Karpas-422 (cell line): Measurements from ENCODE around the gene LRRN2. TPM values are rescaled to one million over a fixed set of nuclear protein-coding genes. Genes with fewer than 3 reads are reported as not detected.
"Not testable (repeated sequence)": the region's sequence is repeated elsewhere in the genome, so short reads cannot be mapped to it uniquely, and the experiment has no call there.

Experiments used
- DNase-seq: peaks from one replicate; pipeline ENCODE4 v3.0.0-alpha.2; 2015
- H2AFZ ChIP-seq: fragments of 200-600 bp; sonication (generic); 2 replicates; pipeline ENCODE4 v1.6.1; 2014; ENCODE audit warnings: antibody characterized with exemption, low read length, mixed read lengths
- H3K27ac ChIP-seq: fragments of 200-600 bp; sonication (generic); 2 replicates; pipeline ENCODE4 v1.5.1; 2014; ENCODE audit warnings: mild to moderate bottlenecking, low read length, moderate library complexity
- H3K27me3 ChIP-seq: fragments of 200-600 bp; sonication (generic); 2 replicates; pipeline ENCODE4 v1.6.1; 2014; ENCODE audit warnings: low read length, mixed read lengths
- H3K36me3 ChIP-seq: fragments of 200-600 bp; sonication (generic); 2 replicates; pipeline ENCODE4 v1.6.1; 2014; ENCODE audit warnings: low read length, mixed read lengths; ENCODE audit not compliant: insufficient read depth
- H3K4me1 ChIP-seq: fragments of 200-600 bp; sonication (generic); 2 replicates; pipeline ENCODE4 v1.6.1; 2014; ENCODE audit warnings: mild to moderate bottlenecking, low read length, mixed read lengths
- H3K4me2 ChIP-seq: fragments of 200-600 bp; sonication (generic); 2 replicates; pipeline ENCODE4 v1.6.1; 2014; ENCODE audit warnings: low read length, low read depth, mild to moderate bottlenecking; ENCODE audit not compliant: poor library complexity, severe bottlenecking
- H3K4me3 ChIP-seq: fragments of 200-600 bp; sonication (generic); 2 replicates; pipeline ENCODE4 v1.5.1; 2014; ENCODE audit warnings: mild to moderate bottlenecking, antibody characterized with exemption, low read length, mixed read lengths
- H3K79me2 ChIP-seq: fragments of 200-600 bp; sonication (generic); 2 replicates; pipeline ENCODE4 v1.6.1; 2014; ENCODE audit warnings: mild to moderate bottlenecking, low read length, mixed read lengths
- H3K9ac ChIP-seq: fragments of 200-600 bp; sonication (generic); 2 replicates; pipeline ENCODE4 v1.6.0; 2014; ENCODE audit warnings: low read length
- H3K9me2 ChIP-seq: fragments of 200-600 bp; sonication (generic), shearing (Covaris generic); replicated peaks from 2 replicates; pipeline ENCODE4 v1.6.0; 2014; ENCODE audit warnings: mild to moderate bottlenecking, low read length, moderate library complexity; ENCODE audit not compliant: insufficient read depth
- H3K9me3 ChIP-seq: fragments of 300-700, 200-600 bp; sonication (generic); 2 replicates; pipeline ENCODE4 v1.6.1; 2014; ENCODE audit warnings: low read length, mixed read lengths
- H4K20me1 ChIP-seq: fragments of 200-600 bp; sonication (generic); 2 replicates; pipeline ENCODE4 v1.6.1; 2014; ENCODE audit warnings: mild to moderate bottlenecking, antibody characterized with exemption, low read length, low read depth; ENCODE audit not compliant: insufficient read depth
- total RNA-seq: library from RNA; depleted of rRNA; stranded (reverse); fragments of >200 nt; shearing (Covaris generic); gene quantifications from 2 replicates; pipeline ENCODE4 v1.2.3, GENCODE V29; 2014; ENCODE audit warnings: low replicate concordance

Gene LRRN2
- total RNA-seq, 1 experiment from 2014 or later, result not detected

- no peaks in the 10 kb centered on the region for H3K79me2 ChIP-seq
- no peak overlapping the region for H3K27ac ChIP-seq
- H3K27me3 ChIP-seq, result no peaks in the 10 kb centered on the region
- no peaks in the 10 kb centered on the region for H3K4me1 ChIP-seq
- no peak overlapping the region for H2AFZ ChIP-seq
- DNase-seq, result no peak
- H3K9ac ChIP-seq, result no peak overlapping the region
- no peak overlapping the region for H3K4me2 ChIP-seq
- H4K20me1 ChIP-seq, result no peaks in the 10 kb centered on the region
- H3K9me3 ChIP-seq, result no peaks in the 10 kb centered on the region
- no peaks in the 10 kb centered on the region for H3K9me2 ChIP-seq
- H3K36me3 ChIP-seq, result no peaks in the 10 kb centered on the region
- no peak overlapping the region for H3K4me3 ChIP-seq
Observed at GRCh38 chr1:204728456-204728855, 42.9 kb upstream of the LRRN2 start.

- no peak overlapping the region for H3K4me3 ChIP-seq
- H4K20me1 ChIP-seq, result no peaks in the 10 kb centered on the region
- no peaks in the 10 kb centered on the region for H3K79me2 ChIP-seq
- no peaks in the 10 kb centered on the region for H3K27me3 ChIP-seq
- DNase-seq, result no peak
- no peak overlapping the region for H3K4me2 ChIP-seq
- H3K4me1 ChIP-seq, result no peaks in the 10 kb centered on the region
- H3K9me2 ChIP-seq, result no peaks in the 10 kb centered on the region
- H3K9ac ChIP-seq, result no peak overlapping the region
- no peaks in the 10 kb centered on the region for H3K9me3 ChIP-seq
- no peak overlapping the region for H3K27ac ChIP-seq
- H2AFZ ChIP-seq, result no peak overlapping the region
- H3K36me3 ChIP-seq, result no peaks in the 10 kb centered on the region
Observed at GRCh38 chr1:204728045-204728444, 42.5 kb upstream of the LRRN2 start.

GRCh38 chr1:204727438-204727837, 41.9 kb upstream of the LRRN2 start:
- not testable (repeated sequence) for H4K20me1 ChIP-seq, H3K4me2 ChIP-seq, H3K27me3 ChIP-seq, DNase-seq, H2AFZ ChIP-seq, H3K9me3 ChIP-seq, H3K9me2 ChIP-seq, H3K4me1 ChIP-seq, H3K9ac ChIP-seq, H3K36me3 ChIP-seq, H3K27ac ChIP-seq, H3K79me2 ChIP-seq, H3K4me3 ChIP-seq

GRCh38 chr1:204726478-204726877, 40.9 kb upstream of the LRRN2 start:
- no peaks in the 10 kb centered on the region for H3K9me2 ChIP-seq
- no peaks in the 10 kb centered on the region for H3K4me1 ChIP-seq
- H3K27me3 ChIP-seq, result no peaks in the 10 kb centered on the region
- no peak overlapping the region for H3K4me3 ChIP-seq
- H3K9ac ChIP-seq, result no peak overlapping the region
- no peak overlapping the region for H2AFZ ChIP-seq
- DNase-seq, result no peak
- H3K4me2 ChIP-seq, result no peak overlapping the region
- no peaks in the 10 kb centered on the region for H4K20me1 ChIP-seq
- H3K27ac ChIP-seq, result no peak overlapping the region
- no peaks in the 10 kb centered on the region for H3K9me3 ChIP-seq
- H3K79me2 ChIP-seq, result no peaks in the 10 kb centered on the region
- no peaks in the 10 kb centered on the region for H3K36me3 ChIP-seq

- Histone ChIP-seq H3K4me2 (no peak overlapping the region), H4K20me1 (no peaks in the 10 kb centered on the region)
Observed at GRCh38 chr1:204725821-204726448, 40.4 kb upstream of the LRRN2 start.

DNA sequence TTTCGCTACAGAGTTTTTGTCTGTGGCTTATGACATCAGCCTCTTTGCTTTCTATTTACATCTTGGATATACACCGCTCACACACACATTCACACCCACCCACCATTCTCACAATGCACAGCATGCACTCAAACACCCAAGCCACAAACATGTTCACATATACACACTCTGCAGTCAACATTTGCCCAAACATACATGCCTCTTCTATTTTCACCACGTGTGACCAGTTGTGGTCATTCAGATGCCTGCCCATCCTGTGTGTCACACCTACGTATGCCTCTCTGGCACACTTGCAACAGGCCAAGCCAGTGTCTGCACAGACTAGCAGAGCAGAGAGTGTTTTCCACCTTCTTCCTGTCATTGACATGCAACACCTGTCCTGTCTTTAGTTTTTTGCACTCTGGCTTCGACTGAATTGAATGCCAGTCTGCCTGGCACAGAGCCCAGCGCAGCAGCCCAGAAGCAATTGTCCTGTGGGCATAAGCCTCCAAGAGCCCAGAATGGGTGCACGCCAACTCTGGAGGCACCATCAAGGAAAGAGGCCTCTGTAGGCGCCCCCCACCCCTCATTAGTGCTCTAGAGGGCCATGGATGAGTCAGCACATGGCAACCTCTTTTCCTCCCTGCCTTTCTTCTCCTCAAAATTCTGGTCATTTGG, 37.7 kb upstream of the LRRN2 start:
- DNase-seq, result no peak
- H4K20me1 ChIP-seq, result no peaks in the 10 kb centered on the region
- no peak overlapping the region for H3K4me3 ChIP-seq
- 0 out of 2 replicates have a peak, but pooled peaks cover 2% of the 10 kb centered on the region for H3K27me3 ChIP-seq
- H3K36me3 ChIP-seq, result no peaks in the 10 kb centered on the region
- no peaks in the 10 kb centered on the region for H3K9me3 ChIP-seq
- H3K9ac ChIP-seq, result no peak overlapping the region
- no peak overlapping the region for H3K27ac ChIP-seq
- H3K79me2 ChIP-seq, result no peaks in the 10 kb centered on the region
- no peaks in the 10 kb centered on the region for H3K9me2 ChIP-seq
- no peak overlapping the region for H3K4me2 ChIP-seq
- no peaks in the 10 kb centered on the region for H3K4me1 ChIP-seq
- no peak overlapping the region for H2AFZ ChIP-seq

More at GRCh38 chr1:204725821-204726448, 40.4 kb upstream of the LRRN2 start:
- Histone ChIP-seq H3K27ac (no peak overlapping the region), H2AFZ (no peak overlapping the region), H3K4me3 (no peak overlapping the region), H3K9me2 (no peaks in the 10 kb centered on the region), H3K79me2 (no peaks in the 10 kb centered on the region), H3K9ac (no peak overlapping the region), H3K36me3 (no peaks in the 10 kb centered on the region), H3K4me1 (no peaks in the 10 kb centered on the region), H3K9me3 (no peaks in the 10 kb centered on the region), H3K27me3 (0 out of 2 replicates have a peak, but pooled peaks cover 2% of the 10 kb centered on the region)
- no peak for DNase-seq

DNA sequence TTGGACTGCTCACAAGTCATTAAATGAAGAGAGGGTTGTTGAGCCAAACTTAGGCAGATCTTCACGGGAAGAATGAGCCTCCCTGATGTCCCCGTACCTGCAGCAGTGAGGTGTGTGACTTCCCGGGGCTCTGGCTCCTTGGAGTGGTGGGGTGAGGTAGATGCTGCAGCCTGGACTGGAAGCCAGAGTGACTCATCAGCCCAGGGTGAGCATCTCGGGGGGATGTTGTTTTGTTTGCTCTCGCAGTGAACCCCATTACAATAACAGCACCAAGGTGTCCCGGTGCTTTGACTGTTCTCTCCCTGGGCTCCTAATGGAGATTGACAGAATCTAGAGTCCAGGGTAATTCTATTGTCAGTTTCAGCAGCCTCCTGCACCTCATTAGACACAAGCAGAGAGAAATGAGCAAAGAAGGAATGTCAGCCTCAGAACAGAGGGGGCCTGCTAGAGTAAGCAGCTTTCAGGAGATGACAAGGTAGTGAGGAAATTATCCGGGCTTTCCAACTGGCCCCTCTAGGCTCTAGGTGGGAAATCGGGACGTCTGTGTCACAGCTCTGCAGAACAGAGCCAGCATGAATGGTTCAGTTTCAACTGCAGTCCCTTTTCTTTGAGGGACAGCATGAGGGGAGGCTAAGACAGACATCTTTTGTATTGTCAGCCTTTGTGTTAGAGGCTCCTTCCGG, 36.0 kb upstream of the LRRN2 start:
- no peaks in the 10 kb centered on the region for H4K20me1 ChIP-seq
- H2AFZ ChIP-seq, result no peak overlapping the region
- H3K36me3 ChIP-seq, result no peaks in the 10 kb centered on the region
- 0 out of 2 replicates have a peak, but pooled peaks cover 2% of the 10 kb centered on the region for H3K27me3 ChIP-seq
- H3K9ac ChIP-seq, result no peak overlapping the region
- no peaks in the 10 kb centered on the region for H3K9me3 ChIP-seq
- no peaks in the 10 kb centered on the region for H3K79me2 ChIP-seq
- DNase-seq, result no peak
- no peak overlapping the region for H3K4me2 ChIP-seq
- H3K4me1 ChIP-seq, result no peaks in the 10 kb centered on the region
- no peaks in the 10 kb centered on the region for H3K9me2 ChIP-seq
- no peak overlapping the region for H3K27ac ChIP-seq
- H3K4me3 ChIP-seq, result no peak overlapping the region

DNA sequence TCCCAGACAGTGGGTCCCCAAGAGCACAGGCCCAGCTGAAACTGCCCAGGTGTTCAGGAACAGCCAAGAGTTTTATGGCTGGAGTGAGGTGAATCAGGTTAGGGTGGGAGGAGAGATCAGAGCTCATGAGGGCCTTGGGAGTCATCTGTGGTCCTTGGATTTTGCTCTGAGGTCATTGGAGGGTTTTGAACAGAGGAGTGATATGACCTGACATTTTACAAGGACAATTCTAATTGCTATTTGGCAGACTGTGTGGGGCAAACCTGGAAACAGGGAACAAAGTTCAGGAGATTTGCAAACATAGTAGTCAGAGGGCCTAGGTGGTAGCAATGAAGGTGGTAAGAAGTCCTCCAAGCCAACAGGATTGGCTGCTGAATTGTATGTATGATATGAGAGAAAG, 31.1 kb upstream of the LRRN2 start:
- H3K9ac ChIP-seq, result no peak overlapping the region
- H3K36me3 ChIP-seq, result no peaks in the 10 kb centered on the region
- H3K4me3 ChIP-seq, result no peak overlapping the region
- no peak overlapping the region for H3K27ac ChIP-seq
- H2AFZ ChIP-seq, result no peak overlapping the region
- H3K4me1 ChIP-seq, result peaks cover 29% of the 10 kb centered on the region
- H3K4me2 ChIP-seq, result no peak overlapping the region
- H4K20me1 ChIP-seq, result no peaks in the 10 kb centered on the region
- no peak for DNase-seq
- 0 out of 2 replicates have a peak, but pooled peaks cover 2% of the 10 kb centered on the region for H3K27me3 ChIP-seq
- no peaks in the 10 kb centered on the region for H3K9me2 ChIP-seq
- no peaks in the 10 kb centered on the region for H3K9me3 ChIP-seq
- H3K79me2 ChIP-seq, result no peaks in the 10 kb centered on the region
